GM18517 (cell line): ENCODE data around the gene CHMP1A.
"Not testable (repeated sequence)": the region's sequence is repeated elsewhere in the genome, so short reads cannot be mapped to it uniquely, and the experiment has no call there.

Experiments used
- ATAC-seq: cut with Tn5 transposase; IDR thresholded peaks from one replicate; pipeline ENCODE4 v1.9.1; 2021; ENCODE audit warnings: mild to moderate bottlenecking, moderate library complexity; ENCODE audit not compliant: unreplicated experiment

Gene CHMP1A

GRCh38 chr16:89657442-89658220 is at the start of gene CHMP1A, which contains the start of gene SPATA33:
TSS of gene CHMP1A (minus strand) at chr16:89657708. CDS start at chr16:89657588, 120 bp downstream.
TSS of gene SPATA33 (plus strand) at chr16:89657836. CDS start at chr16:89657912, 76 bp downstream.
- peak; percentile 90 for ATAC-seq

DNA sequence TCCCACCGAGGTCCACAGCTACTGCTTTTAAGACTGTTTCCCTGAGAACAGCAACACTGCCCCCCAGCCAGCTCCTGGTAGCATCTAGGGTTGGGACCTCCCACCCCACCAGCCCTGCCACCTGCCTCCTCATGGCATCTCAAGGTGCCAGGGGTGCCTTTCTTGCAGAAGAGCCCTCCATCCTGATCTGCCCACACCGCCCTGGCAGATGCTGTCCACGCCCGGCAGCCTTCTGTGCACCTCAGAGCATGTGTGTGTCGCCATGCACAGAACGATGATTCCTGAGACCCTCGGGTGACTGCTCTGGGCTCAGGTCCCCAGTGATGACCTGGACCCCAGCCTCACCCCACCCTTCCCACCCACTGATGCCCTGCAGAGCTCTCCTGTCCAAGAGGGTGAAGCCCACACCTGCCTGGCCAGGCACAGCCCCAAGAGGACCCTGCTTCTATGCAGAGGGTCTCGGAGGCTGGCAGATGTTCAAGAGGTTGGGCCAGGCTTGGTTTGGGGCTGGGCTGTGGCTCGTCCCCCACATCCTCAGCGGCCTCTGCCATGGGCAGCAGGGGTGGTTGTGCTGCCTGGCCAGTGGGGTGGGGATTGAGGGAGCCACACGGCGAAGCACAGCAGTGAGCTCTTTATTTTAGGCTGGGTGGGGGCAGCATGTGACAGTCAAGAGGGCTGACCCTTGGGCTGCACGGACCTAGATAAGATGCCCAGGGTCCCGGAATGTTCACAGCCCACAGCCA is 49.2 kb upstream of the CHMP1A start:
- ATAC-seq, result no peak

GRCh38 chr16:89705006-89705405 is 47.5 kb upstream of the CHMP1A start:
- no peak for ATAC-seq

- ATAC-seq, result no peak
Observed at GRCh38 chr16:89704281-89704680, 46.8 kb upstream of the CHMP1A start.

- peak; percentile 62 for ATAC-seq
Observed at GRCh38 chr16:89701425-89702406, 44.2 kb upstream of the CHMP1A start, which contains the start of gene SPATA2L. TSS of gene SPATA2L (minus strand) at chr16:89701705. CDS start at chr16:89701232, 473 bp downstream.

- no peak for ATAC-seq
Observed at GRCh38 chr16:89700649-89701424, 43.3 kb upstream of the CHMP1A start.

- peak; percentile 56 for ATAC-seq
Observed at GRCh38 chr16:89700100-89700648, 42.7 kb upstream of the CHMP1A start.

- not testable (repeated sequence) for ATAC-seq
Observed at GRCh38 chr16:89699629-89700099, 42.2 kb upstream of the CHMP1A start.

- ATAC-seq, result not testable (repeated sequence)
Observed at GRCh38 chr16:89698717-89699116, 41.2 kb upstream of the CHMP1A start.

DNA sequence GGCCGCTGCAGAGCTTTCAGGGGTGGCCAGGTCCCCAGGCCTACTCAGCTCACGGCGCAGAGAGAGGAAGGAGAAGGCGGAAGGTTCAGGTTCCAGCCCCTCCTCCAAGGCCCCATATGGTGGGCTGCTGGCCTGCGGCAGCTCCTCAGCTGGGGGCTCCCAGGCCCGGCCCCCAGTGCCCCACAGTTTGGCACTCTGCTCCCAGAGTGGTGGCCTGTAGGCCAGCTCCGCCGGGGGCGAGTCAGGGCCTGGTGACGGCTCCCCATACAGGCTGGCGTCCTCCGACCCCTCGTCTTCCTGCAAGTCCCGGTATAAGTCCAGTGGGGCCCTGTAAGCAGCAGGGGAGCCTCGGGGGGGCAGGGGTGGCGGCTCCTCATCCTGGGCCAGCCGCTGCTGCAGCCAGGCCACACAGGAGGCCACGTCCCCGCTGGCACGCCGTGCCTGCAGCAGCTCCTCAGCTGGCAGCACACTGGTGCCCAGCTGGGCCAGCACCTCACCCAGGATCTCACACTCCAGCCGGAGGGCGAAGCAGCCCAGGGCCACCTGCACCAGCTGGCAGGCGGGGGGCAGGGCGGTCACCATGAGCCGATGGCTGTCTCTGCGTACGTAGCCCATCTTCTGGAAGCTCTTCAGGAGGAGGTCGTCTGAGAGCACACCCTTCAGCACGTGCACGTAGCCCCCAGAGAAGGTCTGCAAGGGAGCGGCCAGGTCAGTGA is 40.3 kb upstream of the CHMP1A start:
- ATAC-seq, result no peak

- no peak for ATAC-seq
Observed at GRCh38 chr16:89697161-89697615, 39.7 kb upstream of the CHMP1A start.

- no peak for ATAC-seq
Observed at GRCh38 chr16:89696670-89697128, 39.2 kb upstream of the CHMP1A start.

GRCh38 chr16:89695875-89696669 is 38.6 kb upstream of the CHMP1A start:
- ATAC-seq, result no peak

DNA sequence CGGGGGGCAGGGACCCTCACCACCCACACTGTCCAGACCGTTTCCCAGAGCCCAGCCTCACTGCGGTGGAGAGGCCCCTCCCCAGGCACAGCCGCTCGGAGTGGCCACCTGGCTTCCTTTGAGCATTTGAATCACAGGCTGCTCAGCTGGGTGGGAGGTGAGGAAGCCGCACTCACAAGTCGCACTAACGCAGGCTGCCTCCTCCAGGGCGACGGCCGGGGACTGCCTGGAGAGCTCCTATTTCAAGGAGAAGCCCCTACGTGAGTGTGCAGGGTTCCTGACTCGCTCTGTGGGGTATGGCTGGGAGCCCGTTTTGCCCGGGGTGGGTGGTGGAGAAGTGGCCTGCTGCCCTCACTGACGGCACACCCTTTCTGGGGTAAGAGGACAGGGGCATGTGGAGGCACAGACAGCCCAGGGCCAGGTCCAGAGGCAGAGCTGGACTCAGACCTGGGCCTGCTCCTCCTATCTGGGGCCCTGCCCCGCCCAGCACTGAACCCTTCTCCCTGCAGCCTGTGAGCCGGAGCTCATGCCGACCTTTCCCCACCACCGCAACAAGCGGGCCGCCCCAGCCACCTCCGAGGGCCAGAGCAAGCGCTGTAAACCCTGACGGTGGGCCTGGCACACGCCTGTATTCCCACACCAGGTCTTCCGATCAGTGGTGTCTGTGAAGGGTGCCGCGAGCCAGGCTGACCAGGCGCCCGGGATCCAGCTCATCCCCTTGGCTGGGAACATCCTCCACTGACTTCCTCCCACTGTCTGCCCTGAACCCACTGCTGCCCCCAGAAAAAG is 37.8 kb upstream of the CHMP1A start:
- no peak for ATAC-seq

DNA sequence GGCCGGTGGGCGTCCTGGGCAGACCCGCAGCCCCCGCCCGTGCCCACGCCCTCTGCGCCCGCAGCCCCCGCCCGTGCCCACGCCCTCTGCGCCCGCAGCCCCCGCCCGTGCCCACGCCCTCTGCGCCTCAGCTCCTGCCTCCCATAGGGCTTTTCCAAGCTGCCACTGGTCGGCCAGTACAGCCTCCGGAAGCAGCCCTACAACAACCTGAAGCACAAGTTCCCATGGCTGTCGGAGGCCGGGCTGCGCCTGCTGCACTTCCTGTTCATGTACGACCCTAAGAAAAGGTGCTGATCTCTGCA is 37.2 kb upstream of the CHMP1A start:
- not testable (repeated sequence) for ATAC-seq

DNA sequence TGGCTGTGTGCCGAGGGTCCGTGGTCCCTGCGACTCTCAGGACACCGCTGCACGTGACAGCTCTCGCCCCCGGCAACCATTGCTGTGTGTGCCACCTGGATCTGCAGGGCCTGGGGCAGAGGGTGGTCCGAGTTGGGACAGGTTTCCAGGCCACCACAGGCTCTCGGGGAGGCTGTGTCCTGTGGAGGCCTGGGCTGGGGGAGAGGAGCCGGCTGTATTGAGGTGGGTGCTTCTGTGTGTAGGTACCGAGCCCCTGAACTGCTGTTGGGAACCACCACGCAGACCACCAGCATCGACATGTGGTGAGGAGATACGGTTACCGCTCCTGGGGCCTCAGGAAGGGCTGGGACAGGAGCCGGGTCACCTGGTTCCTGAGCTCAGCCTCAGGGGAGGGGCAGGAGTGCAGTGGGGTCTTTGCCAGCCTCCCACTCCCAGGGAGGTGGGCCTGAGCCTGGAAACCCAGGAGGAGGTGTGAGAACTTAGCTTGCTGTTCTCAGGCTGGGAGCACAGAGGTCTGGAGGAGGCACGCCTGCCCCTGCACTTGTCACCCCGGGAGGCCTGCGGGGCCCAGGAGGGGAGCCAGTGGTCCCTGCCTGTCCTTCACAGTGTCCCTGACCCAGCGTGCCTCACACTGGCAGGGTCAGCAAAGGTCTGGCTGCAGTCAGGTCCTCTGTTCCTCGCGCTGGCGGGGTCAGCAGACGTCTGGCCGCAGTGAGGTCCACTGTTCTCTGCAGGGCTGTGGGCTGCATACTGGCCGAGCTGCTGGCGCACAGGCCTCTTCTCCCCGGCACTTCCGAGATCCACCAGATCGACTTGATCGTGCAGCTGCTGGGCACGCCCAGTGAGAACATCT is 36.6 kb upstream of the CHMP1A start:
- no peak for ATAC-seq
